Pancreas (tissue), 10 donors: ENCODE data around the gene CDH2. TPM values are rescaled to one million over a fixed set of nuclear protein-coding genes. Genes with fewer than 3 reads are reported as not detected.

ENCODE experiments used
- ATAC-seq, 4 donors: fragments of 200-7000 bp; cut with Tn5 transposase; one replicate each; pipeline versions ENCODE4 v1.8.0 to v1.9.1; 2020; ENCODE audit warnings: mild to moderate bottlenecking in 4 of 4, moderate library complexity in 4 of 4
- DNase-seq, 6 donors: peaks; one replicate each; pipeline ENCODE4 v3.0.0-alpha.2; 2020
- FAIRE-seq: peaks from 2 replicates; lab custom pipeline; 2012; peaks lifted over from hg19 to GRCh38; lab: Jason Lieb, UNC
- H3K27ac ChIP-seq, 4 donors: fragments of 200-600 bp; sonication (generic); 1 replicate in 3 of 4; 2 replicates in 1 of 4; pipeline versions ENCODE4 v1.5.0 to v1.8.0; 2020
- H3K27me3 ChIP-seq, 4 donors: fragments of 200-600 bp; one replicate each; pipeline ENCODE4 v1.8.0; 2021
- H3K36me3 ChIP-seq, 3 donors: fragments of 200-600 bp; sonication (generic) in 1 of 3; one replicate each; pipeline versions ENCODE4 v1.5.0 to v1.8.0; 2020 to 2021
- H3K4me1 ChIP-seq, 3 donors: fragments of 200-600 bp; one replicate each; pipeline ENCODE4 v1.8.0; 2021
- H3K4me3 ChIP-seq, 4 donors: fragments of 200-600 bp; sonication (generic) in 2 of 4; one replicate each; pipeline versions ENCODE4 v1.5.0 to v1.8.0; 2020 to 2021
- H3K9me3 ChIP-seq, 4 donors: fragments of 200-600 bp; one replicate each; pipeline ENCODE4 v1.8.0; 2021
- WGBS, 2 donors: extraction: QIAGEN DNeasy Blood & Tissue Kit; methylation state at CpG; one replicate each; pipeline ENCODE4 v1.1.7; 2013; 5-methylcytosine and 5-hydroxymethylcytosine counted together
- intact Hi-C, 3 donors: fragments of 100-400 bp; cut with DNase I; formaldehyde crosslinking; loops; one replicate each; pipeline versions ENCODE4 v1.11.1 to v1.14.2; 2022
- polyA plus RNA-seq, 2 donors: library from polyadenylated mRNA; stranded (reverse); fragments of 200-250 nt; gene quantifications; one replicate each; pipeline ENCODE4 v1.2.3, GENCODE V29; 2013
- total RNA-seq, 6 donors: library from RNA; stranded (reverse); fragmentation: NEBNext Ultra II Directional in 4 of 6; extraction: Animal tissue kit (Norgen Biotek cat#: 25700) in 4 of 6; gene quantifications; one replicate each; pipeline versions ENCODE4 v1.2.1 to v1.2.4, GENCODE V29; 2021 to 2023
- TF ChIP-seq, protein P1 (sequence below), 4 donors: fragments of 200-600 bp; sonication (generic) in 3 of 4; IDR thresholded peaks; one replicate each; pipeline versions ENCODE4 v1.5.0 to v1.8.0; 2021; ENCODE audit warnings: antibody characterized with exemption in 4 of 4
- donor health status: healthy with polysubstance abuse.
- donor health status: DM: no; HTN: no; CAD: no; lungs with moderate emphysema.
- donor health status: DM: no; HTN: no; CAD: no.
- donor health status: control.
- donor health status: control.
- donor health status: Bipolar disorder and iron deficiency.
- donor health status: DM: yes; HTN: yes; CAD: no.
- donor health status: DM: no; HTN: no; CAD: no.
- donor health status: DM: no; HTN: no; CAD: no.
- donor health status: DM: yes; HTN: yes; CAD: no.

CDH2 gene
- total and polyA plus RNA-seq, 8 donors: 0.15 to 2.9 (median 0.93) TPM

DNA sequence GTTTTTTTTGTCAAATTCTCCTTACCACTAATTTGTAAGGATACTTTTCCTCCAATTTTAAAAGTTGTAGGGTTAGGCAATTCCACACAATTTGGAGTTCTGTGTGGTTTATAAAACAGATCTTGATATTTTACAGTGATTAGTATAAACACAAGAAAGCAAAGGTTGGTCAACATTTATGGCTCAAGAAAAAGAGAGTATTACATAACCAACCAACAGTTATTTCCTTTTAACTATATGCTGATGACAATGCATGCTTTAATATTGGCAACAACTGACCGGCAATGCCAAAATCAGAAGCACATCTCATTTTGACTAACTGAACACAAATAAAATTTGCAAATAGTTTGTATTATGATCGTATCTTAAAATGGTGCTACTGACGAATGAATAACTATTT, 137.2 kb downstream of the CDH2 start:
- 67 to 72% methylated on average over 3 of the region's 3 CpGs for WGBS, 2 donors
- Histone ChIP-seq H3K9me3 (no peaks in the 10 kb centered on the region), H3K4me1 (no peaks in the 10 kb centered on the region), H3K4me3 (no peak overlapping the region), H3K36me3 (no peaks in the 10 kb centered on the region), H3K27ac (no peak overlapping the region), H3K27me3 (no peaks in the 10 kb centered on the region)
- ATAC-seq (no peak), FAIRE-seq (no peak), DNase-seq (no peak)
- intact Hi-C loops: no loop called here
- TF ChIP-seq, protein P1, sequence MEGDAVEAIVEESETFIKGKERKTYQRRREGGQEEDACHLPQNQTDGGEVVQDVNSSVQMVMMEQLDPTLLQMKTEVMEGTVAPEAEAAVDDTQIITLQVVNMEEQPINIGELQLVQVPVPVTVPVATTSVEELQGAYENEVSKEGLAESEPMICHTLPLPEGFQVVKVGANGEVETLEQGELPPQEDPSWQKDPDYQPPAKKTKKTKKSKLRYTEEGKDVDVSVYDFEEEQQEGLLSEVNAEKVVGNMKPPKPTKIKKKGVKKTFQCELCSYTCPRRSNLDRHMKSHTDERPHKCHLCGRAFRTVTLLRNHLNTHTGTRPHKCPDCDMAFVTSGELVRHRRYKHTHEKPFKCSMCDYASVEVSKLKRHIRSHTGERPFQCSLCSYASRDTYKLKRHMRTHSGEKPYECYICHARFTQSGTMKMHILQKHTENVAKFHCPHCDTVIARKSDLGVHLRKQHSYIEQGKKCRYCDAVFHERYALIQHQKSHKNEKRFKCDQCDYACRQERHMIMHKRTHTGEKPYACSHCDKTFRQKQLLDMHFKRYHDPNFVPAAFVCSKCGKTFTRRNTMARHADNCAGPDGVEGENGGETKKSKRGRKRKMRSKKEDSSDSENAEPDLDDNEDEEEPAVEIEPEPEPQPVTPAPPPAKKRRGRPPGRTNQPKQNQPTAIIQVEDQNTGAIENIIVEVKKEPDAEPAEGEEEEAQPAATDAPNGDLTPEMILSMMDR (IDR thresholded peaks at IDR 0.05): no peak

DNA sequence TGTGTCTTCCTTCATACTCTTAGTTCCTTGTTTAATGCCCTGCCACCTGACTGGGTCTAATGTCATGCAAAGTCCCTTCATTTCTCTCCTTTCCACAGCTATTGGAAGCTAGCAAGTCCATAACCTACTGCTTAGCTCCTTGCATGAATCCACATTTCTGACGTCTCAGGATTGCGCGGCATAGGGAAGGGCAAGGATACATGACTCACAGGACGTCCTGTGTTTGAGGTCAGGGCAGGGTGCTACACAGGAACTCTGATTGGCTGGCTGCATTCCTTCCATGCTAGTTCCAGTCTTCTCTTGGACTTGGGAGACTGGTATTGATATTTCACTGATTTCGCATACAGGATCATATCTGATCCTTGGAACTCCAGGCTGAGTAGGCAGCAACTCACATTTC, 137.9 kb downstream of the CDH2 start:
- DNase-seq (no peak), FAIRE-seq (no peak), ATAC-seq (no peak)
- Histone ChIP-seq H3K9me3 (no peaks in the 10 kb centered on the region), H3K4me1 (no peaks in the 10 kb centered on the region), H3K27ac (no peak overlapping the region), H3K36me3 (no peaks in the 10 kb centered on the region), H3K27me3 (no peaks in the 10 kb centered on the region), H3K4me3 (no peak overlapping the region)
- intact Hi-C loops: no loop called here
- 76 to 84% methylated on average over 5 of the region's 5 CpGs for WGBS, 2 donors
- TF ChIP-seq, protein P1 (IDR thresholded peaks at IDR 0.05): no peak

DNA sequence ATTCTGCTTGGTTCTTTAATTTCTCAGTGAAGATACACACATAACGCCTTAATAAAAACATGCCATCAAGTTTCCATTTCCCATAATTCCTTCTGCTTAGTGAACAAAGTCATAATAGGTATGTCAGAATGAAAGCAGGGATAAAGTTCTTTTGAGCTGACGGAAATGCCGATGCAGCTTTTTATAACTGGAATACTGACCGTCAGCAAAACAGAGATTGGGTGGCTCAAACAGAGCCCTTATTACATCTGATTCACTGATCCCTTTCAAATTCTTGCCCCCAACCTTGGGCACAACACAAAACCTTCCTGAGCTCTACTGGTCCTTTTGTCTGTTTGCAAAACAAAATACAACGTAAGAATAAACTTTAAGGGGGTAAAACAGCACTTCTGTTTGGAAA, 140.4 kb downstream of the CDH2 start:
- H3K27ac ChIP-seq: no peak overlapping the region

DNA sequence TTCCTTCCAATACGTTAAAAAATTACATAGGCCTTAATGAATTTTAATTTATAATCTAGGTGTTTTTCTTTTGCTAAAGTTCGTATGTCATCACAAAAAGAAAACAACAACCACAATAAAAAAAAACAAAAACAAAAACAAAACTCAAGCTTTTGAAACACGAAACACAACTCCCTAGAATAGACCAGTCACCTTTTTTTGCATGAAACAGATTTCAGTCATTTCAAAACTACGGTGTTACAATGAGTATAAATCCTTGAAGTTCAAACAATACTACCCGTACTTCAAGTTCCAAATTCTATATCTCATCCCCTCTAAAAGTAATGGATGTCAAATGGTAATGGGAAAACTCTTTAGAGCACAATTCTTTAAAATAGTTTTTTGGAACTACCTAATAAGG, 142.4 kb downstream of the CDH2 start:
- no peak for FAIRE-seq
- H3K4me3 ChIP-seq: no peak overlapping the region
- no peaks in the 10 kb centered on the region for H3K9me3 ChIP-seq
- TF ChIP-seq, protein P1 (IDR thresholded peaks at IDR 0.05): no peak
- no peaks in the 10 kb centered on the region for H3K4me1 ChIP-seq
- ATAC-seq: no peak
- H3K27ac ChIP-seq: no peak overlapping the region
- 52 to 64% methylated on average over 5 of the region's 5 CpGs for WGBS, 2 donors
- intact Hi-C loops: no loop called here
- DNase-seq: no peak
- H3K27me3 ChIP-seq: no peaks in the 10 kb centered on the region
- H3K36me3 ChIP-seq: no peaks in the 10 kb centered on the region

More for the DNA sequence above, 140.4 kb downstream of the CDH2 start:
- Histone ChIP-seq H3K4me1 (no peaks in the 10 kb centered on the region), H3K9me3 (no peaks in the 10 kb centered on the region), H3K4me3 (no peak overlapping the region), H3K27me3 (no peaks in the 10 kb centered on the region), H3K36me3 (no peaks in the 10 kb centered on the region)
- no peak for ATAC-seq
- no peak for FAIRE-seq
- 61 to 73% methylated on average over 5 of the region's 5 CpGs for WGBS, 2 donors
- intact Hi-C loops: no loop called here
- no peak for DNase-seq
- TF ChIP-seq, protein P1 (IDR thresholded peaks at IDR 0.05): no peak

DNA sequence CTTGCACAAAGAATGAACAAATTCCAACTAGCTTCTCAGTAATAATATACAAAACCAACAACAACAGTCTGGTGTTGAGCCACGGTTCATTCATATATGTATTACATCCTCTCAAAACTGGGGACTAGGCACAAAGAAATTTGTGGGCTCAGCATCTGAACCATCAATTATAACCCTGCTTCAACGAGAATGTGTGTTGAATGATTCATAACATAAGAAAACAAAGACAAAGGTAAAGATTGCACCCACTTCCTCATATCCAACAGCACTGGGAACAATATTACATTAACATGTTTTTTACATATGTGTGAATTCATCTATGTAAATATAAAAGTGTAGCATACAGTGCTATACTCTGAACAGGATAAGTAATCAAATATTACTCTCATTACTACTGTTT, 144.8 kb downstream of the CDH2 start:
- no peak overlapping the region for H3K4me3 ChIP-seq
- ATAC-seq (no peak), DNase-seq (no peak), FAIRE-seq (no peak)
- no peaks in the 10 kb centered on the region for H3K4me1 ChIP-seq
- no peaks in the 10 kb centered on the region for H3K9me3 ChIP-seq
- H3K27me3 ChIP-seq: no peaks in the 10 kb centered on the region
- H3K36me3 ChIP-seq: no peaks in the 10 kb centered on the region
- H3K27ac ChIP-seq: no peak overlapping the region
- TF ChIP-seq, protein P1 (IDR thresholded peaks at IDR 0.05): no peak
- WGBS, 2 donors: 35 to 41% methylated on average over 2 of the region's 2 CpGs
- intact Hi-C loops: no loop called here
